CD4-positive, alpha-beta T cell (primary cell): Measurements from ENCODE around the gene TOPAZ1. TPM values are rescaled to one million over a fixed set of nuclear protein-coding genes. Genes with fewer than 3 reads are reported as not detected.

ENCODE experiments used
- ATAC-seq: fragments of 200-7000 bp; cut with Tn5 transposase; one replicate; pipeline ENCODE4 v1.10.0; 2022; ENCODE audit warnings: mild to moderate bottlenecking; ENCODE audit not compliant: poor library complexity
- CTCF ChIA-PET: fragments of 350-600 bp; sonication (Branson Sonifier 250); formaldehyde crosslinking; loops from one replicate; lab custom pipeline; 2021; ENCODE audit warnings: antibody characterized with exemption, inconsistent platforms; lab: Charles Lee
- POLR2A ChIA-PET: fragments of 350-600 bp; sonication (Branson Sonifier 250); formaldehyde crosslinking; loops from one replicate; lab custom pipeline; 2021; ENCODE audit warnings: antibody characterized with exemption, inconsistent platforms; lab: Charles Lee
- DNase-seq, 14 experiments: peaks; one replicate each; pipeline ENCODE4 v3.0.0-alpha.2; 2013 to 2020; ENCODE audit warnings: mixed read lengths in 2 of 14
- H3K27ac ChIP-seq, 2 donors: one replicate each; pipeline versions ENCODE4 v1.5.1 to v1.7.0; 2013; ENCODE audit warnings: low read length in 2 of 2, low read depth in 1 of 2, mild to moderate bottlenecking in 1 of 2
- H3K27me3 ChIP-seq, 2 experiments: 1 replicate in 1 of 2; 2 replicates in 1 of 2; pipeline versions ENCODE4 v1.6.1 to v1.7.0; 2013; ENCODE audit warnings: low read length in 2 of 2, control low read depth in 1 of 2, mild to moderate bottlenecking in 1 of 2, moderate library complexity in 1 of 2; ENCODE audit not compliant: insufficient read depth in 2 of 2, control insufficient read depth in 1 of 2
- H3K36me3 ChIP-seq: one replicate; pipeline ENCODE4 v1.6.1; 2013; ENCODE audit warnings: low read length, control low read depth; ENCODE audit not compliant: insufficient read depth
- H3K4me1 ChIP-seq: one replicate; pipeline ENCODE4 v1.6.1; 2013; ENCODE audit warnings: low read length, control low read depth; ENCODE audit not compliant: insufficient read depth
- H3K4me3 ChIP-seq: one replicate; pipeline ENCODE4 v1.5.1; 2013; ENCODE audit warnings: mild to moderate bottlenecking, low read length, moderate library complexity
- H3K9me3 ChIP-seq, 2 experiments: 1 replicate in 1 of 2; 2 replicates in 1 of 2; pipeline versions ENCODE4 v1.6.1 to v1.7.0; 2013; ENCODE audit warnings: low read length in 2 of 2, mild to moderate bottlenecking in 2 of 2, control low read depth in 1 of 2, moderate library complexity in 1 of 2; ENCODE audit not compliant: control insufficient read depth in 1 of 2, insufficient read depth in 1 of 2
- H3K27ac Mint-ChIP-seq: one replicate; pipeline ENCODE4 v1.8.0; 2020; ENCODE audit warnings: mixed read lengths
- H3K27me3 Mint-ChIP-seq: one replicate; pipeline ENCODE4 v1.8.0; 2021; ENCODE audit warnings: mixed read lengths
- H3K36me3 Mint-ChIP-seq: one replicate; pipeline ENCODE4 v1.8.0; 2021; ENCODE audit warnings: low read depth, mixed read lengths
- H3K4me1 Mint-ChIP-seq: one replicate; pipeline ENCODE4 v1.8.0; 2021; ENCODE audit warnings: low read depth, mixed read lengths
- H3K4me3 Mint-ChIP-seq: one replicate; pipeline ENCODE4 v1.8.0; 2020; ENCODE audit warnings: mild to moderate bottlenecking, mixed read lengths
- H3K9me3 Mint-ChIP-seq: one replicate; pipeline ENCODE4 v1.8.0; 2020; ENCODE audit warnings: mixed read lengths
- intact Hi-C, 2 experiments: fragments of 100-400 bp; cut with DNase I in 1 of 2; cut with micrococcal nuclease in 1 of 2; formaldehyde crosslinking; loops; one replicate each; pipeline versions ENCODE4 v1.15.1 to v1.9.0; 2023 to 2025; cut with DNase I, micrococcal nuclease
- total RNA-seq, 174 experiments: library from RNA in 2 of 174; stranded (reverse) in 2 of 174; gene quantifications; one replicate each; pipeline ENCODE4 v1.2.3 and lab custom pipeline; 2021 to 2026
- TF ChIP-seq, protein P1 (sequence below): fragments of 200-600 bp; IDR thresholded peaks from one replicate; pipeline ENCODE4 v1.8.0; 2022; ENCODE audit warnings: antibody characterized with exemption, mild to moderate bottlenecking

The TOPAZ1 gene
- total RNA-seq, 2 experiments from 2014 or later: not detected

DNA sequence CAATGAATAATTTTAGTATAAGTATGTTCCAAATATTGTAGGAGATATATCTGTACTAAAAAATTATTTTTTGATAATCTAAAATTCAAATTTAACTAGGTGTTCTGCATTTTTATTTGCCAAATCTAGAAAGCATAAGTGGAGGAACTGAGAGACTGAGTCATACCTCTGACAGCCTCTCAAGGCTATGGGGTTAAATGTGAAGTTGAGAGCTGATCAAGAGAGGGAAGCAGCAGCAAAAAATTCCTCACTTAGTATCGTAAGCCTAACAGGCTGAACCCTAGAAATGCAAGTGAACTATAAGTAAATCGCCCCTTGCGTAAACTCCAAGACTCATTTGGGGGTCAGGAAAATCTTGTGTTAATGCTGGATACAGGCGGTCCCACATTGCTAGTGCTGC lies 12.8 kb upstream of the TOPAZ1 start:
- intact Hi-C loops: no loop called here
- POLR2A ChIA-PET: no interaction called here
- Mint-ChIP-seq H3K36me3 (no peaks in the 10 kb centered on the region), H3K27me3 (peaks cover 21% of the 10 kb centered on the region), H3K9me3 (no peaks in the 10 kb centered on the region), H3K4me1 (peaks cover 17% of the 10 kb centered on the region), H3K27ac (no peak overlapping the region), H3K4me3 (no peak overlapping the region)
- Histone ChIP-seq H3K4me3 (no peak overlapping the region), H3K36me3 (no peaks in the 10 kb centered on the region), H3K27ac (no peak overlapping the region), H3K9me3 (no peaks in the 10 kb centered on the region), H3K27me3 (peaks cover 0 to 11% of the 10 kb centered on the region in 2 experiments), H3K4me1 (no peaks in the 10 kb centered on the region)
- ATAC-seq (no peak), DNase-seq (no peak)
- TF ChIP-seq, protein P1, sequence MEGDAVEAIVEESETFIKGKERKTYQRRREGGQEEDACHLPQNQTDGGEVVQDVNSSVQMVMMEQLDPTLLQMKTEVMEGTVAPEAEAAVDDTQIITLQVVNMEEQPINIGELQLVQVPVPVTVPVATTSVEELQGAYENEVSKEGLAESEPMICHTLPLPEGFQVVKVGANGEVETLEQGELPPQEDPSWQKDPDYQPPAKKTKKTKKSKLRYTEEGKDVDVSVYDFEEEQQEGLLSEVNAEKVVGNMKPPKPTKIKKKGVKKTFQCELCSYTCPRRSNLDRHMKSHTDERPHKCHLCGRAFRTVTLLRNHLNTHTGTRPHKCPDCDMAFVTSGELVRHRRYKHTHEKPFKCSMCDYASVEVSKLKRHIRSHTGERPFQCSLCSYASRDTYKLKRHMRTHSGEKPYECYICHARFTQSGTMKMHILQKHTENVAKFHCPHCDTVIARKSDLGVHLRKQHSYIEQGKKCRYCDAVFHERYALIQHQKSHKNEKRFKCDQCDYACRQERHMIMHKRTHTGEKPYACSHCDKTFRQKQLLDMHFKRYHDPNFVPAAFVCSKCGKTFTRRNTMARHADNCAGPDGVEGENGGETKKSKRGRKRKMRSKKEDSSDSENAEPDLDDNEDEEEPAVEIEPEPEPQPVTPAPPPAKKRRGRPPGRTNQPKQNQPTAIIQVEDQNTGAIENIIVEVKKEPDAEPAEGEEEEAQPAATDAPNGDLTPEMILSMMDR: no peak
- CTCF ChIA-PET: no interaction called here

DNA sequence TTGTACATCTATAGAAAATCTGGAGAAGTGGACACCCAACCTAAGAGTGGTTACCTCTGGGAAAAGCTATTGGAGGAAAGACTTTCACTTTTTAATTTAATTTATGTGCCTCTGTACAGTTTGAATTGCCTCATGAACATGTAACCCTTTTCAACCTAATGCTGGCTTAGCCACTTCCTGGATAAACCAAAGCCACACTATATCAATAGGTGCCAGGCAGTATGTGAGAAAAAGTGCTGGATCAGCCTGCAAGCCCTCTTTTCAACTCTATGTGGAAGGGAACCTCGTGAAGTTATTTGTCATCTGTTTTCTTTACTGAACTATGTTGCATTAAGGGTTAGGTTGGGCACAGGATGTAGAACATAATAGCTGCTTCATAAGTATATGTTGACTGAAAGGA lies 9.3 kb upstream of the TOPAZ1 start:
- Mint-ChIP-seq H3K9me3 (no peaks in the 10 kb centered on the region), H3K36me3 (no peaks in the 10 kb centered on the region), H3K27ac (no peak overlapping the region), H3K4me1 (peaks cover 18% of the 10 kb centered on the region), H3K27me3 (peaks cover 14% of the 10 kb centered on the region), H3K4me3 (no peak overlapping the region)
- H3K36me3 ChIP-seq: no peaks in the 10 kb centered on the region
- H3K27ac ChIP-seq: no peak overlapping the region
- ChIA-PET POLR2A (no interaction called here), CTCF (no interaction called here)
- DNase-seq (peak in 1 of 14 experiments; percentile 19), ATAC-seq (peak; percentile 41)
- peaks cover 6% of the 10 kb centered on the region for H3K4me1 ChIP-seq
- H3K4me3 ChIP-seq: no peak overlapping the region
- TF ChIP-seq, protein P1: no peak
- no peaks in the 10 kb centered on the region for H3K9me3 ChIP-seq
- H3K27me3 ChIP-seq: no peaks in the 10 kb centered on the region
- intact Hi-C loops: no loop called here

DNA sequence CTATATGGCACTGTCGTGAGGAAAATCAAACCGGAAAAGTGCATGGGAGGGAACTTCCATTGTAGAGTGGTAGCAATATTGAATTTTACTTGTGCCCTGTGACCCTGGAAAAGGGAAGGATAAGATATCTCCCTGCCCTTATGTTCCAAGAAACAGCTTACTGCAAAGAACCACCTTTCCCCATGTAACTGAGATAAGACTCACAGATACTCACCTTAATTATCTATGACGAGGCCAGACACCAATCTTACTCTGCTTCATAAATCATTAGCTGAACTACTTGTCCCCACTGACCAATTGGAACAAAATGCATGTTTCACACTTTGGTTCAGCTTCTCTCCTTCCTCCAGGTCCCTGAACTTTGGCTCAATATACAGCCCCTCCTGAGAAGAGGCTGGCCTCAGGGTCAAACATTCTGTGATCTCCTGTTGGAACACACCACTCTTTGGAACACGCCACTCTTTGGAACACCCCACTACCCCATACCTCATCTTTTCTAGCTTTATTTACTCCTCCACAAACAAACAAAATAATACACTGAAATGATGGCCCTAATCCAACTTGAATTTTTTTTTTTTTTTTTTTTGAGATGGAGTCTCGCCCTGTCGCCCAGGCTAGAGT lies 6.9 kb upstream of the TOPAZ1 start:
- ChIA-PET POLR2A (interaction anchor here (0.8 kb wide), 1 partner anchor 10 kb away, joined by 3 read pairs; no protein-coding TSS in a partner anchor), CTCF (interaction anchor here (0.6 to 1.1 kb wide), 3 partner anchors 36 to 465 kb away, joined by 3 to 5 read pairs (median 3); no protein-coding TSS in a partner anchor)
- no peaks in the 10 kb centered on the region for H3K27me3 ChIP-seq
- no peak overlapping the region for H3K4me3 ChIP-seq
- H3K36me3 Mint-ChIP-seq: no peaks in the 10 kb centered on the region
- intact Hi-C loops: no loop called here
- H3K9me3 Mint-ChIP-seq: no peaks in the 10 kb centered on the region
- H3K27ac ChIP-seq: no peak overlapping the region
- DNase-seq (no peak), ATAC-seq (no peak)
- peaks cover 15% of the 10 kb centered on the region for H3K4me1 Mint-ChIP-seq
- peaks cover 6% of the 10 kb centered on the region for H3K4me1 ChIP-seq
- H3K9me3 ChIP-seq: no peaks in the 10 kb centered on the region
- TF ChIP-seq, protein P1: no peak
- no peak overlapping the region for H3K4me3 Mint-ChIP-seq
- H3K27ac Mint-ChIP-seq: no peak overlapping the region
- peaks cover 16% of the 10 kb centered on the region for H3K27me3 Mint-ChIP-seq
- no peaks in the 10 kb centered on the region for H3K36me3 ChIP-seq
